Prostate gland (tissue), 2 donors: Measurements from ENCODE around the gene MGME1.

Source experiments
- CTCF ChIP-seq, 4 experiments: fragments of 200-600 bp in 2 of 4; fragments of 450-650 bp in 2 of 4; sonication (generic) in 2 of 4; IDR thresholded peaks; 1 replicate in 3 of 4; 2 replicates in 1 of 4; pipeline ENCODE4 v1.5.1; 2016 to 2019; ENCODE audit warnings: antibody characterized with exemption in 4 of 4, mild to moderate bottlenecking in 2 of 4, moderate library complexity in 2 of 4
- POLR2AphosphoS5 ChIP-seq: sonication (generic); formaldehyde crosslinking; IDR thresholded peaks from one replicate; pipeline ENCODE4 v1.6.1; 2017; ENCODE audit warnings: antibody characterized with exemption

- no peak for TF ChIP-seq CTCF (IDR thresholded peaks at IDR 0.05)
- no peak for TF ChIP-seq POLR2AphosphoS5
Measured at GRCh38 chr20:18039063-18039462, 70.2 kb downstream of the MGME1 start.
